OCI-LY1 (cell line): ENCODE data around the gene AGPAT2.

Source experiments
- CTCF ChIP-seq: fragments of 200-600 bp; sonication (generic), shearing (Covaris generic); IDR thresholded peaks from 2 replicates; pipeline ENCODE4 v1.5.1; 2017; ENCODE audit warnings: mild to moderate bottlenecking, antibody characterized with exemption, low read length, moderate library complexity, mixed read lengths
- EZH2 ChIP-seq: fragments of 200-600 bp; sonication (generic), shearing (Covaris generic); IDR thresholded peaks from 2 replicates; pipeline ENCODE4 v1.8.0; 2017; ENCODE audit warnings: borderline replicate concordance, mixed run types, mild to moderate bottlenecking, antibody characterized with exemption, low read length, moderate library complexity, mixed read lengths

- TF ChIP-seq CTCF (no peak), EZH2 (no peak)
These were observed 43.0 kb downstream of the AGPAT2 start for GRCh38 chr9:136644343-136644592.
